B cell (primary cell): Measurements from ENCODE around the gene GLRX5. TPM values are rescaled to one million over a fixed set of nuclear protein-coding genes. Genes with fewer than 3 reads are reported as not detected.

Experiments
- ATAC-seq: fragments of 200-7000 bp; cut with Tn5 transposase; one replicate; pipeline ENCODE4 v1.10.0; 2021; ENCODE audit warnings: low read depth, mild to moderate bottlenecking, moderate number of reproducible peaks, moderate library complexity
- CTCF ChIA-PET: fragments of 350-600 bp; sonication (Branson Sonifier 250); formaldehyde crosslinking; loops from one replicate; lab custom pipeline; 2021; ENCODE audit warnings: antibody characterized with exemption, inconsistent platforms; lab: Charles Lee
- POLR2A ChIA-PET: fragments of 350-600 bp; sonication (Branson Sonifier 250); formaldehyde crosslinking; loops from one replicate; lab custom pipeline; 2021; ENCODE audit warnings: antibody characterized with exemption; lab: Charles Lee
- DNase-seq: peaks from one replicate; pipeline ENCODE4 v3.0.0; 2013
- H2AFZ ChIP-seq: 2 replicates; pipeline ENCODE4 v1.6.1; 2012; ENCODE audit warnings: mild to moderate bottlenecking, low read depth, low read length; ENCODE audit not compliant: insufficient read depth, poor library complexity, severe bottlenecking
- H3K27ac ChIP-seq, 2 donors: 1 replicate in 1 of 2; 2 replicates in 1 of 2; pipeline ENCODE4 v1.5.1; 2012 to 2013; ENCODE audit warnings: low read length in 2 of 2, mild to moderate bottlenecking in 2 of 2, moderate library complexity in 1 of 2
- H3K27me3 ChIP-seq, 4 experiments: fragments of 200-600 bp in 1 of 4; sonication (generic) in 1 of 4; replicated peaks in 1 of 4; 1 replicate in 2 of 4; 2 replicates in 2 of 4; pipeline versions ENCODE4 v1.6.1 to v1.7.0; 2013 to 2016; ENCODE audit warnings: low read length in 3 of 4, mild to moderate bottlenecking in 2 of 4, mixed read lengths in 1 of 4, moderate library complexity in 1 of 4; ENCODE audit not compliant: insufficient read depth in 4 of 4, control insufficient read depth in 3 of 4; ENCODE audit errors: control extremely low read depth in 1 of 4
- H3K36me3 ChIP-seq, 2 experiments: replicated peaks in 1 of 2; 1 replicate in 1 of 2; 2 replicates in 1 of 2; pipeline versions ENCODE4 v1.6.1 to v1.7.1; 2013; ENCODE audit warnings: low read length in 1 of 2; ENCODE audit not compliant: insufficient read depth in 2 of 2, control insufficient read depth in 1 of 2; ENCODE audit errors: control extremely low read depth in 1 of 2, extremely low read depth in 1 of 2
- H3K4me1 ChIP-seq, 2 donors: fragments of 200-600 bp in 1 of 2; sonication (generic) in 1 of 2; 1 replicate in 1 of 2; 2 replicates in 1 of 2; pipeline versions ENCODE4 v1.5.1 to v1.6.1; 2013 to 2017; ENCODE audit warnings: low read length in 2 of 2; ENCODE audit not compliant: control insufficient read depth in 2 of 2, insufficient read depth in 2 of 2
- H3K4me2 ChIP-seq: replicated peaks from 2 replicates; pipeline ENCODE3; 2012; ENCODE audit warnings: mild to moderate bottlenecking, low read depth, low read length; ENCODE audit not compliant: poor library complexity, severe bottlenecking
- H3K4me3 ChIP-seq, 5 experiments: fragments of 200-600 bp in 1 of 5; sonication (generic) in 1 of 5; 1 replicate in 3 of 5; 2 replicates in 2 of 5; pipeline versions ENCODE4 v1.5.1 to v1.7.0; 2011 to 2016; ENCODE audit warnings: low read length in 4 of 5, mild to moderate bottlenecking in 4 of 5, low read depth in 2 of 5, control low read depth in 1 of 5, moderate library complexity in 1 of 5; ENCODE audit not compliant: insufficient read depth in 1 of 5; ENCODE audit errors: control extremely low read depth in 1 of 5, extremely low read depth in 1 of 5
- H3K79me2 ChIP-seq: fragments of 200-600 bp; sonication (generic); one replicate; pipeline ENCODE4 v1.6.0; 2016; ENCODE audit warnings: low read length; ENCODE audit not compliant: control insufficient read depth, insufficient read depth
- H3K9ac ChIP-seq: fragments of 200-600 bp; sonication (generic); 2 replicates; pipeline ENCODE4 v1.6.1; 2017; ENCODE audit warnings: mild to moderate bottlenecking, low read length, moderate library complexity
- H3K9me3 ChIP-seq, 3 donors: one replicate each; pipeline versions ENCODE4 v1.6.1 to v1.7.1; 2013; ENCODE audit warnings: low read length in 2 of 3; ENCODE audit not compliant: control insufficient read depth in 2 of 3, insufficient read depth in 1 of 3; ENCODE audit errors: control extremely low read depth in 1 of 3
- H4K20me1 ChIP-seq: 2 replicates; pipeline ENCODE4 v1.6.0; 2012; ENCODE audit warnings: mild to moderate bottlenecking, low read length; ENCODE audit not compliant: insufficient read depth, control insufficient read depth, poor library complexity, severe bottlenecking
- H3K27ac Mint-ChIP-seq: one replicate; pipeline ENCODE4 v1.8.0; 2021; ENCODE audit warnings: mixed read lengths
- H3K27me3 Mint-ChIP-seq: one replicate; pipeline ENCODE4 v1.8.0; 2021; ENCODE audit warnings: mixed read lengths
- H3K4me1 Mint-ChIP-seq: one replicate; pipeline ENCODE4 v1.8.0; 2021; ENCODE audit warnings: mixed read lengths
- H3K4me3 Mint-ChIP-seq: one replicate; pipeline ENCODE4 v1.8.0; 2021; ENCODE audit warnings: mixed read lengths
- H3K9me3 Mint-ChIP-seq: one replicate; pipeline ENCODE4 v1.8.0; 2022; ENCODE audit warnings: mixed read lengths; ENCODE audit not compliant: insufficient read depth
- CTCF ChIP-seq: fragments of 200-600 bp; IDR thresholded peaks from one replicate; pipeline ENCODE4 v1.8.0; 2022; ENCODE audit warnings: antibody characterized with exemption, mild to moderate bottlenecking
- EZH2 ChIP-seq: IDR thresholded peaks from 2 replicates; pipeline ENCODE4 v1.6.1; 2012; ENCODE audit warnings: borderline replicate concordance, low read depth, mild to moderate bottlenecking, moderate library complexity, low read length; ENCODE audit not compliant: insufficient read depth, poor library complexity, severe bottlenecking
- WGBS: methylation state at CpG from one replicate; pipeline ENCODE4 v1.1.5; 2013; ENCODE audit warnings: missing lambda C conversion rate; ENCODE audit not compliant: insufficient coverage; 5-methylcytosine and 5-hydroxymethylcytosine counted together
- intact Hi-C: fragments of 100-400 bp; cut with micrococcal nuclease; formaldehyde crosslinking; loops from one replicate; pipeline ENCODE4 v1.10.0; 2022
- polyA plus RNA-seq: library from polyadenylated mRNA; depleted of rRNA; stranded (reverse); fragments of >200 nt; gene quantifications from 2 replicates; pipeline ENCODE4 v1.2.3, GENCODE V29; 2012
- total RNA-seq, 2 donors: library from RNA; stranded (reverse); fragments of 120-200 nt in 1 of 2; gene quantifications; 1 replicate in 1 of 2; 2 replicates in 1 of 2; pipeline versions ENCODE4 v1.2.3 to v1.2.4, GENCODE V29; 2013 to 2022

Gene GLRX5
- total and polyA plus RNA-seq, 2 donors (not counting 1 experiment from before 2014, with no cell fraction given) = 7.8 to 18.4 TPM

- ATAC-seq = no peak
- Mint-ChIP-seq H3K4me3 (no peak overlapping the region), H3K4me1 (peaks cover 29% of the 10 kb centered on the region), H3K27me3 (no peaks in the 10 kb centered on the region), H3K9me3 (no peaks in the 10 kb centered on the region), H3K27ac (no peak overlapping the region)
- H3K36me3 ChIP-seq = peaks cover 0 to 5% of the 10 kb centered on the region in 2 experiments
- no peak for DNase-seq
- intact Hi-C loops = no loop called here
- no peaks in the 10 kb centered on the region for H3K9me3 ChIP-seq
- H3K4me1 ChIP-seq = peaks cover 7 to 26% of the 10 kb centered on the region in 2 donors
- H3K27me3 ChIP-seq = no peaks in the 10 kb centered on the region
- H3K4me3 ChIP-seq = no peak overlapping the region
- TF ChIP-seq EZH2 (no peak), CTCF (no peak)
- POLR2A ChIA-PET = no interaction called here
- no peaks in the 10 kb centered on the region for H4K20me1 ChIP-seq
- WGBS = 93% methylated on average over 5 of the region's 5 CpGs
- no peak overlapping the region for H2AFZ ChIP-seq
- H3K4me2 ChIP-seq = no peak overlapping the region
- CTCF ChIA-PET = interaction anchor here (1.1 to 6.2 kb wide), 14 partner anchors 7 to 101 kb away, joined by 3 to 204 read pairs (median 17); partner anchors contain the start of genes GLRX5 and SYNE3
- no peak overlapping the region for H3K27ac ChIP-seq
- H3K79me2 ChIP-seq = peaks cover 20% of the 10 kb centered on the region
- no peak overlapping the region for H3K9ac ChIP-seq
Measured at GRCh38 chr14:95525999-95526398, 8.9 kb upstream of the GLRX5 start.

GRCh38 chr14:95526483-95527386 is 8.1 kb upstream of the GLRX5 start:
- no peak for ATAC-seq
- no peak overlapping the region for H3K27ac ChIP-seq
- intact Hi-C loops = loop anchor here (1.0 kb wide), 3 partner anchors 8 to 99 kb away; no protein-coding TSS in a partner anchor
- no peak overlapping the region for H3K4me3 Mint-ChIP-seq
- WGBS = 71% methylated on average over 6 of the region's 9 CpGs
- H3K27me3 Mint-ChIP-seq = no peaks in the 10 kb centered on the region
- no peak overlapping the region for H3K4me3 ChIP-seq
- no peaks in the 10 kb centered on the region for H4K20me1 ChIP-seq
- H3K4me1 ChIP-seq = peaks cover 7 to 25% of the 10 kb centered on the region in 2 donors
- TF ChIP-seq CTCF = no peak
- TF ChIP-seq EZH2 = no peak
- no peaks in the 10 kb centered on the region for H3K9me3 Mint-ChIP-seq
- H3K27ac Mint-ChIP-seq = no peak overlapping the region
- ChIA-PET CTCF (interaction anchor here (0.8 to 6.2 kb wide), 33 partner anchors 8 to 467 kb away, joined by 3 to 204 read pairs (median 5); partner anchors contain the start of genes GLRX5 and SYNE3), POLR2A (interaction anchor here (0.6 to 0.9 kb wide), 4 partner anchors 8 to 837 kb away, joined by 3 read pairs; no protein-coding TSS in a partner anchor)
- H3K79me2 ChIP-seq = peaks cover 22% of the 10 kb centered on the region
- no peak overlapping the region for H2AFZ ChIP-seq
- no peak overlapping the region for H3K9ac ChIP-seq
- DNase-seq = no peak
- H3K27me3 ChIP-seq = no peaks in the 10 kb centered on the region
- H3K36me3 ChIP-seq = peaks cover 0 to 11% of the 10 kb centered on the region in 2 experiments
- H3K4me2 ChIP-seq = no peak overlapping the region
- peaks cover 31% of the 10 kb centered on the region for H3K4me1 Mint-ChIP-seq
- no peaks in the 10 kb centered on the region for H3K9me3 ChIP-seq
